K562 (cell line): ENCODE data around the gene LCE1E.

Experiments used
- E2F4 ChIP-seq: sonication (generic); formaldehyde crosslinking; IDR thresholded peaks from 2 replicates; pipeline ENCODE4 v1.8.0; 2022; ENCODE audit warnings: mild to moderate bottlenecking, low read depth, missing genetic modification reagents
- HDGF ChIP-seq: fragments of 450-650 bp; IDR thresholded peaks from 2 replicates; pipeline ENCODE4 v1.6.1; 2016
- MLX ChIP-seq, 2 experiments: fragments of 450-650 bp in 1 of 2; sonication (generic) in 1 of 2; formaldehyde crosslinking; conservative IDR thresholded peaks; 2 replicates each; pipeline versions ENCODE4 v1.4.0 to v1.8.1; 2020 to 2022; ENCODE audit warnings: mild to moderate bottlenecking in 1 of 2, missing genetic modification reagents in 1 of 2
- NFATC3 ChIP-seq: fragments of 450-650 bp; IDR thresholded peaks from 2 replicates; pipeline ENCODE4 v1.6.1; 2017; ENCODE audit warnings: mild to moderate bottlenecking
- SNAPC5 ChIP-seq: fragments of 250-450 bp; sonication (Bioruptor Pico); IDR thresholded peaks from 2 replicates; pipeline ENCODE4 v1.8.0; 2021; ENCODE audit warnings: moderate library complexity, mild to moderate bottlenecking, inconsistent platforms
- YY1 ChIP-seq, 3 experiments: IDR thresholded peaks; 2 replicates each; pipeline ENCODE4 v1.6.1; 2011; ENCODE audit warnings: low read length in 2 of 3, mild to moderate bottlenecking in 2 of 3, moderate library complexity in 2 of 3, borderline replicate concordance in 1 of 3, control low read depth in 1 of 3, low read depth in 1 of 3; ENCODE audit not compliant: insufficient read depth in 3 of 3, insufficient replicate concordance in 2 of 3, control insufficient read depth in 1 of 3, insufficient read length in 1 of 3; ENCODE audit errors: extremely low read depth in 1 of 3
- ZNF740 ChIP-seq, 3 experiments: fragments of 200-800 bp in 1 of 3; sonication (Bioruptor generic) in 1 of 3; sonication (generic) in 1 of 3; formaldehyde crosslinking in 1 of 3; IDR thresholded peaks; 2 replicates each; pipeline versions ENCODE4 v1.6.1 to v1.8.0; 2016 to 2022; ENCODE audit warnings: mild to moderate bottlenecking in 2 of 3, missing compliant biosample characterization in 2 of 3, missing genetic modification characterization in 2 of 3, missing genetic modification reagents in 1 of 3

- TF ChIP-seq NFATC3, result no peak
- TF ChIP-seq E2F4, result no peak
- TF ChIP-seq MLX (CRISPR knock-in tag; conservative IDR thresholded peaks at IDR 0.05), result no peak
- no peak for TF ChIP-seq YY1 (IDR thresholded peaks at IDR 0.05; ENCODE audit: borderline replicate concordance in 1 of 3, control insufficient read depth in 1 of 3, extremely low read depth in 1 of 3, insufficient read depth in 3 of 3, insufficient read length in 1 of 3, insufficient replicate concordance in 2 of 3, low read depth in 1 of 3, low read length in 2 of 3)
- TF ChIP-seq SNAPC5 (CRISPR knock-in tag), result no peak
- TF ChIP-seq ZNF740 (CRISPR knock-in tag; IDR thresholded peaks at IDR 0.05), result no peak
- no peak for TF ChIP-seq ZNF740 (tag; IDR thresholded peaks at IDR 0.05)
- TF ChIP-seq HDGF, result no peak
Measured at GRCh38 chr1:152760551-152761190, 25.4 kb upstream of the LCE1E start.
